Inflammatory macrophage (primary cell): ENCODE results near the gene ATP11A.

Source experiments
- DNase-seq, 2 donors: peaks; one replicate each; pipeline ENCODE4 v3.0.0-alpha.2; 2020 to 2022

ATP11A gene

DNA sequence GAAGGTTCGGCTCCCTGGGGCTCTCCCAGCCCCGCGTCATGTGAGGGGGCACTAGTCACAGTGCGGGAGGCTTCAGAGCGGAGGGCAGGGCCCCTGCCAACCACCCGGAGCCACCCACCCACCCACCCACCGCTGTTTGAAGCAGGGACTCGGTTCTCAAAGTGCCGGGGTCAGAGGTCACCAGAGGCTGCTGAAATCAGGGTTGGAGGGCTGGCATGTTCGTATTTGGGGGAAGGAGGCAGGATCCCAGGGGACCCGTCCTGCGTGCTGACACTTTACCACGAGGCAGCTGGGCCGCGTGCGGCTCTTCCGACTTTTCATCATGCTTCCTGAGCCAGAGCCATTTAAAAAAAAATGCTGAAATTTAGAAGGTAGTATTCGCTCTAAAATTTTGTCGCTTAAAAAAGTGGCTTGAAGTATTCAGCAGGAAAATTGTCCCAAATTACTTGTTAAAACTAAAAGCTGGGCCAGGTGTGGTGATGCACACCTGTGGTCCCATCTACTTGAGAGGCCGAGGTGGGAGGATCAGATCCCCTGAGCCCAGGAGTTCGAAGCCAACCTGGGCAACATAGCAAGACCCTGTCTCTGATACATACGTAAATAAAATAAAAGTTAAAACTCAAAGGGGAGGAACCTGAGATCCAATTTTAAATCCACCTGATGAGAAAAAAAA, 21.2 kb downstream of the ATP11A start:
- no peak for DNase-seq

DNA sequence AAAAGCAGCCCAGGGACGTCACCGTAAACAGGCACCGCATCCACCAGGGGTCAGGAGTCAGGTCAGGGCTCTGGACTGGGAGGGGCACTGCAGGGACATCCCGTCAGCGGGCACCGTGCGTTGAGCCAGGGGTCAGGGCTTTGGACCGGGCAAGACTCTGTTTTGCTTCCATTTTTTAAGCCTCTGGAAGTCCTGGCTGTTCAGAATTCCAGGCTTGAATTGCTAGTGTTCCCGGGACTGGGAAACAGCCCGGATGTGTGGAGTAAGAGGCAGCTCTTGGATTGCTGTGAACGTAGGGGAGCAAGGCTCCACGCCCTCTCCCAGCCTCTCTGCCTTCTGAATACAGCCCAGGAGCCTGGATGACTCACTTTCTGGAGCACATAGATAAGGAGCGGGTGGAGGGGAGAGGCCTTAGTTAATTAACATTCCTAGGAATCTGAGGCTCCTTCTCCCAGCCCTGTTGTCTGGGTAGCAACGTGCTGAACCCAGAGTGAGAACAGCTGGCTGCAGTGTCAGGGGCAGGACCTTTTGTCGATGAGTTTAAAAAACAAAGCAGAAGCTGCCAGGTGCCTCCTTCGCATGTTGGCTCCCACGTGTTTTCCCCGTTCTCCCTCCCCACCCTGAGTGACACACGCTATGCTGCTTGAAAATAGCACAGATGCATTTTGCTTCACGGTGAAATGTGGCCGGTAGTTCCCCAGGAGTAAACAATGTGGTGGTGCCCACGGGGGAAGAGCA, 21.9 kb downstream of the ATP11A start:
- DNase-seq = no peak

DNA sequence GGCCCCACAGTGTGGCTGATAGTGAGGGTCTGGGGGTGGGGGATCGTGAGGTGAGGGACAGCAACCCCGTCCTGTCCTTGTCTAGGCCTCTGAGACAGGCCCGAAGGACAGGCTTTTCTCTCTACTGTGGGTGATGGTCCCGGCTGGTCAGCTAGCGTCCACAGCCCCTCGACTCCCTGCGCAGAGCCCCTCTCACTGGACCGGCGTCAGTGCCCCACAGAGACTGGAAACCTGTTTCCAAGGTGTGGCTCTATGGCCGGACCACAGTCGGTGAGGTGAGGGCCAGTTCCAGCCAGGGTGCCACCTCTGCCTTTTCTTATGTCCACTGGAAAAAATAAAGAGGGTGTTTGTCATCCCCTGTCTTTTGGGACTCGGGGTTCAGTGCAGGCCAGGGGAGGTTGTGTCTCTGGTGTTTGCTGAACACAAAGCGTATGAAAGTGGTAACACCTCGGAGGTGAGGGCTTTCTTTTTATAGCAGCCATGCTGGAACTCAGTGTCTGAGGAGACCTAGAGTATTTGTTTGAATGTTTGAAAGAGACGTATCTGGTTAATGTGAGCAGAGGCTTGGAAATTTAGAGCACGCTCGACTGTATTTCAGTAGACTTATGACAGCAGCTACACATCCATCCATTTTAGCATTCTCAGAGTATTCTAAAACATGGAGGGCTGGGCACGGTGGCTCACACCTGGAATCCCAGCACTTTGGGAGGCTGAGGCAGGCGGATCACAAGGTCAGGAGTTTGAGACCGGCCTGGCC, 22.8 kb downstream of the ATP11A start:
- no peak for DNase-seq

GRCh38 chr13:112713517-112714253, 23.8 kb downstream of the ATP11A start:
- DNase-seq = no peak

- no peak for DNase-seq
These were observed 24.7 kb downstream of the ATP11A start for GRCh38 chr13:112714376-112715174.

GRCh38 chr13:112715210-112715609, 25.4 kb downstream of the ATP11A start:
- DNase-seq = no peak

GRCh38 chr13:112715715-112716460, 26.1 kb downstream of the ATP11A start:
- DNase-seq = no peak

DNA sequence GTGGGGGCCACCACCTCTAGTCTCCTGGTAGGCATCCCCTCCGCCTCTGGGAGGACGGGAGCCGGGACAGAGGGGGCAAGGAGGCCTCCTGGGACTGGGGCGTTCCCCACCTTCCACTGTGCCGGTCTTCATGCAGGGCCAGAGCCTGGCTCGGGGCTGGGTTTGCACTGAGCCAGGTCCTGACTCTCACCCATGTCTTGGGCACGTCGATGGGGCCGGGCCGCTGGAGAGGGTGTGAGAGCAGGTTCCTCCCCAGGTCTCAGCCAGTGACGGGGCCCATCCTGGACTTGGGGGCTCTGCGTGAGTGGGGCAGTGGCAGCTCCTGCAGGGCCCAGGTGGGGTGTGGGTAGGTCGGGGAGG, 26.6 kb downstream of the ATP11A start:
- DNase-seq = no peak

- DNase-seq = no peak
These were observed 27.1 kb downstream of the ATP11A start for GRCh38 chr13:112716841-112717520.

DNA sequence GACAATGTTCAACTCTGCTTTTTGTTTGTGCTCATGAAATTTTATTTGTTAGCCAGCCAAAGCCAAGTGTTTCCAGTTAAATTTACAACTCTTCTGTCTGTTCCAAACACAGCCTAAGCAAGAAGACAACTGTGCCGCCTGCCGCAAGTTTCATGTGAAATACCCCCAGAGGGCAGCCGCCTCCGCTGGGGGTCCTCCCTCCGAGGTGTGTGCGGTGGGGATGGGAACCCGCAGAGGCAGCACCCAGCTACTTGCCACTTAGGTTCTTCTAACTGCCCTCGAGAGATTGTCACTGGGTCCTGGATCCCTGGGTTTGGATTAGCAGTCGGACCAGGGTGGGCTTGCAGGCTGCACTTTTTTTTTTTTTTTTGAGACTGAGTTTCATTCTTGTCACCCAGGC, 28.5 kb downstream of the ATP11A start:
- no peak for DNase-seq

DNA sequence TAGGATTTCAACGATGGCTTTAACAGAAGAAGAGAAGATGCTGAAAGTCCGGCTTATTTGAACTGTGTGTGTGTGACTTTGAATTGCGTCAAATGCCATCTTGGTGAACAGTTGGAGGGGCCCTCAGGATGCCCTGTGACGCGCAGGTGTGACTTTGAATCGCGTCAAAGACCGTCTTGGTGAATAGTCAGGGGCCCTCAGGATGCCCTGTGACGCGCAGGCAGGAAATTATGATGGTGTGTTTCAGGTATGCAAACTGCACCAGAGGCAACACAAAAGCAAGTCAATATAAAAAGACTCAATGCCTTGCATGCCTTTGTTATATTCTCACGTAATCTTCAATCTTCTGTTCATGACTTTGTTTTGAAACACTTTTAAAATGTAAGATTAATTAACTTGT, 29.2 kb downstream of the ATP11A start:
- no peak for DNase-seq

GRCh38 chr13:112719556-112719955, 29.7 kb downstream of the ATP11A start:
- DNase-seq = no peak

- DNase-seq = no peak
These were observed 30.4 kb downstream of the ATP11A start for GRCh38 chr13:112720251-112720650.

DNA sequence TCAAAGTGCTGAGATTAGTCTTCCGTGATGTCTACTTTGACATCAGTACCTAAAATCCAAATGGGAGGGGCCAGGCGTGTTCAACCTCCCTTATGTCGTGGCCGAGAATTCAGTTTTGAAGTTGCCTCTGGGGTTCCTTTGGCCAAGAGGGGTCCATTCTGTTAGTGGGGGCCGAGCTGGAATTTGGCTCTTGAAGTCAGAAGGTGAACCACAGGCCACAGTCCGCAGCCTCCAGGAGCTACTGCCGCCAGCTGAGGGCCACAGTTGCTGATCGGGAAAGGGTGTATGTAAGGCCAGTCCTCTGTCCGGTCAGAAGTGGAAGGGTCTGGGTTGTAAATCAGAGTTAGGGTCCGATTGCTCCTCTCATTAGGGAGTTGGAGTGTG, 31.0 kb downstream of the ATP11A start:
- DNase-seq = no peak

GRCh38 chr13:112721198-112722104, 31.6 kb downstream of the ATP11A start:
- DNase-seq = no peak

GRCh38 chr13:112722433-112723263, 32.8 kb downstream of the ATP11A start:
- DNase-seq = no peak

GRCh38 chr13:112723771-112724170, 33.9 kb downstream of the ATP11A start:
- no peak for DNase-seq

- DNase-seq = no peak
These were observed 35.0 kb downstream of the ATP11A start for GRCh38 chr13:112724788-112725345.
